ENCODE results near the gene UVSSA.

GRCh38 chr4:1400191-1400805 lies 53.3 kb downstream of the UVSSA start:
- TF ChIP-seq EZH2 (IDR thresholded peaks at IDR 0.05; ENCODE audit: insufficient read depth, poor library complexity, severe bottlenecking), result no peak
- no peak for TF ChIP-seq EZH2phosphoT487 (IDR thresholded peaks at IDR 0.05; ENCODE audit: insufficient read depth, low read depth)
